Amniotic stem cell (primary cell): ENCODE results near the gene LRRN2.
"Not testable (repeated sequence)": the region's sequence is repeated elsewhere in the genome, so short reads cannot be mapped to it uniquely, and the experiment has no call there.

Experiments
- DNase-seq: peaks from one replicate; lab custom pipeline; 2025; lab: John Stamatoyannopoulos, UW

Gene LRRN2

DNA sequence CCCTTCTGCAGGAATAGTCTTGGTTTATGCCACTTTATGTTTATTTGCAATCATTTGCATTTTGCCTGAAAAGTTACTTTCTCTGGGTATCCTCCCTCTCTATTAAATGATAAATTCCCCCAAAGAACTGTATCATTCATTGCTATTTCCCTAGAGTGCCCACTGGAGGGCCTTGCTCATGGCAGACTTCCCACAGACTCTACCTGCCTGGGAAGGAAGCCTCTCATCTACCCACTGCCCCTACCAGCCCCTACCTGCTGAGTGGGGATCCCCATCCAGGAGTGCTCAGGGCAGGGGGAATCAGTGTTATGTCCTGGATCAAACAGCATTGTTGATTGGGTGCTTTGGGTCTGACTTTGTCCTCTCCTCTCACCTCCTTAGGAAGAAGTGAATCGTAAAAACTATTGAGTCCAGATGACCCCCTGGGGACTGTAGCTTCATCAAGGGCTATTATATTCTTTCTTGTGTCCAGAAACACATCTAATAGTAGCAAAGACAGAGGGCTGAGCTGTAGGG is 6.8 kb upstream of the LRRN2 start:
- DNase-seq = no peak

DNA sequence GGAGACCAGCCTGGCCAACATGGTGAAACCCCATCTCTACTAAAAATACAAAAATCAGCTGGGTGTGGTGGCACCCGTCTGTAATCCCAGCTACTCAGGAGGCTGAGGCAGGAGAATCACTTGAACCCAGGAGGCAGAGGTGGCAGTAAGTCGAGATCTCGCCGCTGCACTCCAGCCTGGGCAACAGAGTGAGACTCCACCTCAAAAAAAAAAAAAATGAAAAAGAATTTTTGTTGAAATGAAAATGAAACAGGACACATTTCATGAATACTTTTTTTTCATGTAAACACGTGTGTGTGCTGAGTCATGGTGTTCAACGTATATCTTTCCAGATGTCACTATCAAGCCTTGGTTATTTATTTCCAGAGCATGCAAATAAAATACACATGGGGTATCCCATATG is 5.8 kb upstream of the LRRN2 start:
- DNase-seq = not testable (repeated sequence)

DNA sequence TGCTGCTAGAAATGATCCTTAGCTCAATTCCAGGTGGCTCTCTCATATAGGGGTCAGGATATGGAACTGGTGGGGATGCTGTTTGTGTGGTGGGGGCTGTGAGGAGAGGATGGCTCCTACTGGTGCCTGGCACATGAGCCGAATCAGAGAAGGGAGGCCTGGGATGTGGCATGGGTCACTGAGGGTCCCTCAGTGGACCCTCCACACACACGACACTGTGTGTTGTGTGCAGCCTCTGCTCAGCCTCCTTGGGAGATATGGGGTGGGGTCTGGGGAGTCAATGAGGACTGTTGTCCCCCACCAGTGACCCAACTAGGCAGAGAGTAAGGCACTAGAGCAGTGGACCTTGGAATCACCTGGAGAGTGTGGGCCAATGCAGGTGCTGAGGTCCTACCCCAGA is 3.2 kb upstream of the LRRN2 start:
- DNase-seq = no peak

DNA sequence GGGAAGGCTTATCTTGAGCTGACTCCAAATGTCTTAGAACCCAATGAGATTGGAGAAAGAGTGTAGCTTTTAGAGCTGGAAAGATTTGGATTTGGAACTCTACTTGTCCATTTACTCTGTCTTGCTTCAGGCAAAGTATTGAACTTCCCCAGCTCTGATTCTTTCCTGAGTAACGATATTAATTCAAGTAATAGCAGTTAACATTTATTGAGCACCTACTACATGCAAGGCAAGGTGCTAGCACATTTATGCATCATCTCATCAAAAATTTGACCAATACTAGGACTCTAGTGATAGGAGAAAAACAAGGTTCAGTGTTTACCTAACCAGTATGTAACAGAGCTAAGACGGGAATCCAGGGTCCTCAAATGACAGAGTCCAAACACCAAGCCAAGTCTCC is 2.5 kb upstream of the LRRN2 start:
- DNase-seq = no peak

DNA sequence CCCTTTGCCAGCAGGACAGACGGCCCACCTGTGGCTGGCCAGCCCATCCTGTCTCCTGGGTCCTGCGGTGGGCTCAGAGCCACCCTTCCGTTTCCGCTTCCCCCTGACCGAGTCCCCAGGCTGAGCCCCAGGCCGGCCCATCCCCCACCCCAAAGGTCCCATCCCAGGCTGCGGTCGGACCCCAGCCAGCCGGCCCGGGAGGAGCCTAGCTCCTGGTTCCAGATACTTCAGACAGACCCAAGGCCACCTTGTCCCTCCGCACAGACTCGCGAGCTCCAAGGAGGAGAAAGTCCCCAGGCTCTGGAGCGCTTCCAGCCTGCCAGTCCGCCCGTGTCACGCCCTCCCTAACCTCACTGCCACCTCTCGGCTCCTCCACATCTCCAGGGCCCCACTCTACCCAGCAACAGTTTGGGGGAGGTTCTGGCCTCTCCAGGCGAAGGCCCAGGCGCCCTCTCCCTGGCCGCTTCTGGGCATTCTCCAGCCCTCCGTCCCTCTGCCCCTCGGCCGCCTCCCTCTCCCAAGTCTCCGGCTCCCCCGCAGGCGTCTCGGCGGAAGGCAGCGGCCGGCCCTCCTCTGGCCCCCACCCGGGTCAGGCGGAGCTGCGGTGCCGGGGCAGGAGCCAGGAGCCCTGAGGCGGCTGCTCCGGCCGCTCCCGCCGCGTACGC is 835 bp downstream of the LRRN2 start:
- no peak for DNase-seq

DNA sequence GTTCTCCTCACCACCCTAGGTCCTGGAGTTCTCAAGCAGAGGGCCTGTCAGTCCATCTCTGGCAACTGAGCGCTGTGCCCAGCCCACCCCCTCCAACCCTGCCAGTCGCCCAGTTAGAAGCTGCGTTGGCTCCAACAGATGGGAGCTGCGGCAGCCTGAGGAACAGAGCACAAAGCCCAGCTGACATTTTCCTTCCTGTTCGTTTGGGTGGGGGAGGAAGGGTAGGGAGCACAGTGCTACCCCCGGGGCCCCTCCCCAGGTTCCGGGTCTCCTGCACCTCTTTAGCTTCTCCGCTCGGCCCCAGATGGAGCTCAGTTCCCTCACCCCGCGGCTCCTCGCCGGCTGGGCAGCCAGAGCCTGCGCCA is 1.4 kb downstream of the LRRN2 start:
- no peak for DNase-seq

DNA sequence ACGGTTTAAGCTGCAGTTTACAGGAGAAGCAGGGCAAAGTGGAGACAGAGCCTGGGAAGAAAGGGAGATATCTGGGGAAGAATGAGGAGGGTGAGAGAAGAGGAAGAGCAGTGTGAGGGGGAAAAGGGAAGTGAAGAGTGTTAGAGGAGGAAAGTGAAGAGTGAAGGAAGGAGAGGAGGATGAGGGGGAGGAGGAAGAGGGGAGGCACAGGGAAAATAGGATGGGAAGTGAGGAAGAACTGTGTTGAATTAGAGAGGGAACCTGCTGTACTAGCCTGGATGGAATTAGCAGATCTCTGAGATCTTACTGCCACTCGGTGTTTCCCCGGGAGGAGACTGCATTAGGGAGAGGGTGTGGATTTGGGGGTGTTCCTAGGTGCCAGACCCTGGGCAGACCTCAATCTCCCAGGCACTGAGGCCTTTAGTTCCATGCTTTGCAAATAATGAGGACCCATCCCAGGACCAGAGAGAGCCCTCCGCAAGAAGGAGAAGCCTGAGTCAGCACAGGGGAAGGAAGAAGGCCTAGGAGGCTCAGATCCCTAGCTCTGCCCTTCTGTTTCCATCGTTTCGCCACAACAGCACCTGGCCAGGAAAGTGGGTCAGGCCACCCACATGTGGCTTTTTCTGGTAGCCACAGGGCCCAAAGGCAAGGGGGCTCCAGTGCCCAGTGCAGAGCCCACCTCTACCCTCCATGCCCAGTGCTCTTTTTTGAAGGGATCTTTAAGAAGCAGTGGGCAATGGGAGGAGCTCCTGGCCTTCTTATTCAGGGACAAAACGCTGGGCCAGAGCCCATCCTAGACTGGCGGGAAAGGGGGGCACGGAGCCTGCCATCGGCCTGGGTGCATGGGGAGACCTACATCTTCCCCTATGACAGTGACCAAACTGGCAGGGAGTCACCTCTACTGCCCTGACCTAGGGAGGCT is 2.0 kb downstream of the LRRN2 start:
- no peak for DNase-seq

DNA sequence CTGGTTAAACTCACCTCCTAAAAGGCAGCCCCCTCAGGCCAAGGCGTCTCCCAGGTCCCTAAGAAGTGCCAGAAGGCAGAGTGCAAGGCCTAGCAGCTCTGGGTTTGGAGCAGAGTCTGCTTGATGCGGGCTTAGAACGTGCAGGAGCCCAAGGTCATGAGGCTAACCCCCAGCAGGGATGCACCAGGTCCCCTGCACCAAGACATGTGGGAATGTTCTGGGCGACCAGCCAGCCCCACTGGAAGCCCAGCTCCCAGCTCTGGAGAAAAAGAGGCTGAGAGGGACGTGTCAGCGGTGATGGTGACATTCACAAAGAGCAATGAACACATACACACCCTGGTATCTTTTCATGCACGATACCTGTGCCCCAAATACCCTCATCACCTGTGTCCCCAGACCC is 5.1 kb downstream of the LRRN2 start:
- DNase-seq = no peak

DNA sequence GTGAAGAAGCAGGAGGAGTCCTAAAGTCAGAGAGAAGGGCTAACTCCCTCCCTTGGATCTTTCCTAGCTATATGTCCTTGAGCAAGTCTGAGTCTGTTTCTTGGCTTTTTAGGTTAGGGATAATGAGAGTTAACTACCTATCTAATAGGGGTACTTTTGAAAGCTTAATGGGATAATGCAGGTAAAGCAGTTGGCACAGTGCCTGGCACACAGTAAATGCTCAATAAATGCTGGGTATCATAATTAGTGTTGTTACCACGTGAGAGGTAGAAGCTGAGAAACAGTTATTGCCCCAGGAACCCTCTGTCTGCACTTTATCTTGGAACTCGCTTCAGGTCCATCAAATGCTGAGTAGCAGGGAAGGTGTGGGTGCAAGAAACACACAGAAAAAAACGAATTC is 5.5 kb downstream of the LRRN2 start:
- DNase-seq = no peak

DNA sequence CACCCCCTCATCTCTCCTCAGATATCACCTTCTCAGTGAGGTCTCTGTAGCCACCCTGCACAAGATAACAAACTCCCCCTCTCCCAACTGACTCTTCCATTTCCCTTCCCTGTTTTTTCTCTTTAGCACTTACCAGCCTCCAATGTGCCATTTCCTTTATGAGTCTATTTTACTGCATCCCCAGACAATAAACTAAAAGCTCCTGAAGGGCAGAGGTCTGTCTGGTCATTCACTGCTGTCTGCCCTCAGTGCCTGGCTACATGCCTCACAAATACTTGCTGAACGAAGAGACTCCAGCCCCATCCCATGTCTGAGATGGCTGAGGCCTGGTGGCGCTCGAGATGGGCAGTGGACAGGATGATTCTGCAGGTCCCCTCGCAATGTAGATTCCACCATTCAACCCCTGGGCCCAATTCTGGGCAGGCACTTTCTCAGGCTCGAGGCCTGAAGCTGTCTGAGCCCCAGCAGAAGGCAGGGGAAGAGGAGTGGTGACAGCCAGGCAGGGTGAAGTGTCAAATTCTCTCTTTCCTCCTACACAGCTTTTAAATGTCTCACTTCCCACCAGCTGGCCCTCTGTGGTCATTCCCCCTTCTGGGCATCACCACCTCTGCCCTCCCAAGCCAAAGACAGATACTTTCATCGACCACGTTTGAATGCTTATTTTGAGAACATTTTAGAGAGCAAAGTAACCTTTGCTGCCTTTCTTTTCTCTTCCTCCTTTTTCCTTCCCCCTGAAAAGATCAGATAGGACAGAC is 6.6 kb downstream of the LRRN2 start:
- no peak for DNase-seq

DNA sequence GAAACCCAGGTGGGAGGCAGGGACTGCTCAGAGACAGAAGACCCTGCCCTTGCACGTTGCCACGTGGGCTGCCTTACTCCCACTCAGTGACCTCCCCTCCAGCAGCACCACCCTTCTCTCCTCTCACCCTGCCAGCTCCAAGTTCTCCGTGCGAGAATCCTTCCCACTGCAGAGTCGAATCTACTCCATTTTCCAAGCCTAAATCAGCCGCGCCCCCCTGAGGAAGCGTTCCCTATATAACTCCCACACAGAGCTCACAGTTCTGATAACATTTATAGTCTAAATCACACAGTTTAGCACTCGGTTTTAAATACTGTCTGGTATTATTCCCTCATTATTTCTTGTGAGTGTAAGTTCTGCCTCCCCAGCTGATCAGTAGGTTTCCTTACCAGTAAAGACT is 7.7 kb downstream of the LRRN2 start:
- no peak for DNase-seq

DNA sequence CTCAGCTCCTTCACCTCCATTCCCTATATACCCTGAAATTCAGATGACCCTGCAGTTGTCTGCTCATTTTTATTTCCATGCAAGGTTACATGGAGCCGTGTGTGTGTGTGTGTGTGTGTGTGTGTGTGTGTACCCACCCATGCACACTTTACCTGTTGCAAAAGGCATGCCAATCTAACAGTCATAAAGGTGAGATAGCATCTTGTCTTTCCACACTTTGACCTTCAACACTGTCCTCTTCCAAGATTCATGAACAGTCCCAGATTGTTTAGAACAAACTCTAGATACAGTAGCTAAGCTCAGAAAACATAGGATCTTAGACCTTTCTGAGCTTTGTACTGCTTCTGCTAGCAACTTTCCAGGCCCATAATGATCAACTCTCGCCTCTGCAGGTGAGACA is 9.5 kb downstream of the LRRN2 start:
- no peak for DNase-seq

DNA sequence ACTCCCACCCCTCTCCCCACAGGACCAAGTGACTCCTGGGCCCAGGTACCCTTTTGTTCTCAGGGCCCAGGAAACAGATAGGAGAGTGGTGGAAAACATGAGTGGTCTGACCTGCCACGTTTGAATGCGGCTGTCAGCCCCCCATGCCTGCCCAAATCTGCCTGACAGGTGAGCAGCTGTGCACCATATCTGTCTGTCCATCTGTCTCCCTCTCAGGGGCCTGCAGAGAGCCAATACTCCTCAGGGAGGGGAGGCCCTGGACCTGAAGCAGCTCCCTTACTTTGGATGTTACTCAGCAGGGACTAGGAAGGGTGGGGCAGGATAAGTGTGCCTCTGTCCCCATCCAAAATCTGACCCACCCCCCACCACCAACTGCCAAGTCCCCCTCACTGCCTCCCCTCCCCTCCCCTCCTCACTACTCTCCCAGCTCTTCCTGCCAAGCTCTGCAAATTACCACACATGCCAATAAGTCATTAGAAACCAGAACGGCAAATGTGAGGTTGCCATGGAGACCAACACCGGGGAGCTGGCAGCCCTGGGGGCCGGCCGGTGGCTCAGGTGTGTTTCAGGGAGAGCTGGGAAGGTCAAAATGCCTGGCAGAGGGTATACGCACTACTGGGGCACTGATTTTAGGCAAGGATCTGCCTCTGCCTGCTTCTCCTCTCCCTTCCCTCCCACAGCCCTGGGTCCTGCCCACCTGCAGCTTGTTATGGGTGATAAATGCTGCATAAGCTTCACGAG is 11.5 kb downstream of the LRRN2 start:
- DNase-seq = no peak

DNA sequence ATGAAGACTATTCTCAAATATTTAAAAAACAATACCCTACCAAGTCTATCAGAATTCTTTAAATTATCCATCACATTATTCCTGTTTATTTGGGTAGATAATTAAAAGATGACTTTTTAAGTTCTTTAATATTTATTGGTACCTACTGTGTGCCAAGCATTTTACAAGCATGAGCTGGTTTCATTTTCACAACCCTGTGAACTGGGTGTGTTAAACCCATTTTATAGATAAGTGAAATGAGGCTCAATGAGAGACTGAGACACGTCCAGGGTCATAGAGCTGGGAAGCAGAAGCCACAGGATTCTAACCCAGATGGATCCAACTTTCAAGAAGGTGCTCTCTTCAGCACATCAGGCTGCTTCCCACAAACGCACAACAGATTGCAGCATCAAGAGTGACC is 12.3 kb downstream of the LRRN2 start:
- no peak for DNase-seq

DNA sequence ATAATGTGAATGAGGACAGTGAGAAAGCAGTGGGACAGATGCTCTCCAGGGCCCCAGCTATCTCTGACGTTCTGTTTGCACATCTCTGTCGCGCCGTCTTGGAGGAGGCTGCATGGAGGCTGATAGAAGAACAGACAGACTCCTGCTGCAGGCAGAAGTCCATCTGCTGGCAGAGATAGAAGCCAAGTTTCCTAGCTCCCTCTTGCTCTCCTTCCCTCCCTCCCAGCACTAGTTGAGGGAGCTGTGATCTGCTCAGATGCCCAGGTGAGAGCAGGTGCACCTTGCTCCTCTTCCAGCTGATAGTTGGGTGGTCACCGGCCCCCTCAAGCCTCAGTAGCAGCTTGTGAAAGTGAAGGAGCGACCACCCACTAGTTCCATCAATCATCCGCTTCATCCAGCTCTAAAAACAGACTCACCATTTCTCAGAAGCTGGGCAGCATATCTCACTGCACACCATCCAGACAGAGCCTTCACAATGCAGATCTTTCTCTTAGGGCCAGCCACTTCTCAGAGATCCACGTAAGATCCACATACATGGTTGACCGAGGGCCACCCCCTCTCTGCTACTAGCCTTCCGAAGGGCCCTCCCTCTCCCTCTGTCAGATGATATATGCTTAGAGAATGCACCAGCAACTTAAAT is 12.9 kb downstream of the LRRN2 start:
- DNase-seq = no peak

DNA sequence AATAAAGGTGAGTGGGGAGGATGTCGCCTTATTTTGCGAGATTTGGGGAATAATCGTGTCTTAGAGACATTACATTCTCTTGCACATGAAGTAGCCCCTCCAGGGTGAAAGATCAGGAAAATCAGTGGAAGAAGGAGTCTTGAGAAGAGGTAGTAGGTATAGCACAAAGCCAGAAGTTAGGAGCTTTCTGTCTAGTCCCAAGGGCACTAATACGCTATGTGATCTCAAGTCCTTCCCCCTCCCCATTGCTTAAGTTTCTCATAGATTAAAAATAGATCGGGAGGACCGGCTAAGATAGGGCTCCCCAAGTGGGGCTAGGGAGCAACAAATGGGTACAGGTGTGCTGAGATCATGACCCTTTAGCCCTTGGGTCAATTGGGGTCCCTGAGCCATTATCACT is 13.5 kb downstream of the LRRN2 start:
- no peak for DNase-seq

DNA sequence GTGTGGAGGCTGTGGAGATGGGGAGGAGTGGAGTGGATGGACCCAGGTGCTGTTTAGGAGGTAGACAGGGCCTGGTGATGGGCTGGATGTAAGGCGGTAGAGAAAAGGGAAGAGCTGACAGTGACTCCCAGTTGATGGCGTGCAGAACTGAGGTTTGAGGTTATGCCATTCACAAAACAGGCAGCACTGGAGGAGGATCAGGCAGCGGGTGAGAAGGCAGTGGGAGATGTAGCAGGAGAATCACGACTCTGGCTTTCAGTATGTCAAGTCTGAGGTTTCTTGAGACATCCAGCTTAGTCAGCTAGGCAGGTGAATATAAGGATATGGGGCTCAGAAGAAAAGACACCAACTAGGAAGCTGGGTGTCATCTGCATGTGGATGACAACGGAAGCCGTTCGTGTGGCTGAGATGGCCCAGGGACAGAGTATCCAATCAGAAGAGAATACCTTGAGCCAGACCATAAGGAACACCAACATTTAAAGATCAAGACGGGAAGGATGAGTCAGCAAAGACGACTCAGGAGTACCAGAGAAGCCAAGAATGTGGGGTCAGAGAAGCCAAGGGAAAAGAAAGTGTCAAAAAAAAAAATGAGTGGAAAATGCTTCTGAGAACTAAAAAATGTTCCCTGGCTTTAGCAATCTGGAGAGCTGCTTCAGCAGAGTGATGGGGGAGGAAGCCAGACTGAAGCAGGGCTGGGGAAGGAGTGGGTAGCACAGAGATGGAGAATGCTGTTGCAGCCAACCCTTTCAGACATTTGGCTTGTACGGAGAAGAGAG is 15.2 kb downstream of the LRRN2 start:
- DNase-seq = no peak

DNA sequence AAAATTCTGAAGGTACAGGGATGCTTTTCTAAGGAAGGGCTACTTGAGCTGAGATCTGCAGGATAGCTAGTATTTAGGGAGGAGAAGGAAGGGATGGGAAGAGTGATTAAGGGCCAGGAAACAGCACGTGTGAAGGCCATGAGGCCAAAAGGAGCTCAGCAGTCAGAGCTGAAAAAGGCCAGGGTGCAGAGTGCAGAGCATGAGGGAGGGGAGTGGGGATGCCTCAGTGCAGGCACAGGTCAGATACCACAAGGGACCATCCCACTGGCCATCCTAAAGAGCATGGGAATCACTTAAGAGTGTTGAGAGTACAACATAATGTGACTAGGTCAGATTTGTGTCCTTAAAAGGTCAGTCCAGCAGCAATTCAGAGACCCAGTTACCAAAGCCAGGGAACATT is 16.0 kb downstream of the LRRN2 start:
- DNase-seq = no peak

DNA sequence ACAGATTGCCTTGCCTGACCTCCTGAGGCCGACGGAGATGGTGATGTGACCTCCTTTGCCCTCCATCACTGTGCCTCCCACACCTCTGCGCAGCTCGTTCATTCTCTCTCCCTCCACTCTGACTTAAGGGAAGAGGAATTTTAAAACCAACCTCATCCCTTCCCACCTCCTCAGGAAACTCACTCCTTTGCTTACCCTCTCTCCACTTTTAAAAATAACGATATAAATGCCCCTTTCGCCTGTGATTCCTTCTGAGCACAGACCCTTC is 21.2 kb downstream of the LRRN2 start:
- DNase-seq = no peak

DNA sequence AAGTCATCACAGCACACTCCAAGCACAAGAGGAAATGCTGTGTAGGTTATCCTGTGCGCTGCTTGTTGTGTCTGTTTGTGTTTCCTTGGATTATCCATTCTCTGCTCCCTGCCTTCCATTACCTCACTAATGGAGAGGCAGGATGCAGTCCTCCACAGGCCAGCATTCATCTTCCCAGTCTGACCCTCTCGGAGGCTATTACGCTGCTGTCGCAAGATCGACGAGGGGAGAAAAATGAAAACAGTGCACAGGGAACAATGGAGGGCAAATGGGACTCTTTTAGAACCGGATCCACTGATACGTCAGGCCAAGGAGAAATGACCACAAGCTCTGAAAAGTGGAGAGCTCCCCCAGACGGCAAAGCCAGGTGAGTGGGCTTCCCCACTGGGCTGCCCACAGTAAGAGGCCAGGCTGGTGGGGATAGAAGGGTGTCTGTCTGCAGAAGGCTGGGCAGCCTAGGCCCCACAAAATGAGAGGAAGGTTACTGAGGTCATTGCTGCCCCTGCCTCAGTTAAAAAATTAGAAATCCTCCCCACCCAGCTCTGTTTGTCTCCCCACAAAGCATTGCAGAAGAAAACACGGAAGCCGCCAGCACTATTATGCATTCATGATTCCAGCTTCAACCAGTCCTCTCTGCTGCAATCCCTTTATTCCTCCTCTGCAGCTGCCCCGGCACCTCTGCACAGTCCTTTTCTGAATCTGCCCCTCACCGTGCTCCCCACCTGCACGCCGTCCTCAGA is 21.7 kb downstream of the LRRN2 start:
- DNase-seq = no peak
